Mesendoderm (in vitro differentiated cells): ENCODE results near the gene SULT4A1.

Experiments
- DNase-seq: peaks from one replicate; pipeline ENCODE4 v3.0.0; 2013
- H2AK5ac ChIP-seq: 2 replicates; pipeline ENCODE4 v1.6.1; 2013; ENCODE audit warnings: low read length, inconsistent platforms
- H2BK120ac ChIP-seq: 2 replicates; pipeline ENCODE4 v1.6.1; 2013; ENCODE audit warnings: low read depth, mild to moderate bottlenecking, low read length, moderate library complexity, mixed read lengths
- H2BK15ac ChIP-seq: replicated peaks from 2 replicates; pipeline ENCODE4 v1.6.1; 2013; ENCODE audit warnings: low read depth, mild to moderate bottlenecking, moderate library complexity
- H2BK5ac ChIP-seq: 2 replicates; pipeline ENCODE4 v1.6.1; 2013; ENCODE audit warnings: low read length, inconsistent platforms
- H3K18ac ChIP-seq: 2 replicates; pipeline ENCODE4 v1.6.1; 2013; ENCODE audit warnings: mild to moderate bottlenecking, low read length, mixed read lengths
- H3K23ac ChIP-seq: one replicate; pipeline ENCODE4 v1.6.1; 2013; ENCODE audit warnings: low read length
- H3K27ac ChIP-seq: 2 replicates; pipeline ENCODE4 v1.5.1; 2013; ENCODE audit warnings: low read depth, mild to moderate bottlenecking, inconsistent platforms, low read length, moderate library complexity
- H3K27me3 ChIP-seq: 2 replicates; pipeline ENCODE4 v1.6.1; 2013; ENCODE audit warnings: low read length, control low read depth, mild to moderate bottlenecking, inconsistent platforms; ENCODE audit not compliant: insufficient read depth, poor library complexity
- H3K36me3 ChIP-seq: 2 replicates; pipeline ENCODE4 v1.6.1; 2013; ENCODE audit warnings: low read length, inconsistent platforms; ENCODE audit not compliant: control insufficient read depth, insufficient read depth
- H3K4ac ChIP-seq: one replicate; pipeline ENCODE4 v1.6.1; 2013; ENCODE audit warnings: low read depth, mild to moderate bottlenecking, low read length, moderate library complexity
- H3K4me1 ChIP-seq: 2 replicates; pipeline ENCODE4 v1.6.1; 2013; ENCODE audit warnings: low read depth, low read length, inconsistent platforms; ENCODE audit not compliant: control insufficient read depth
- H3K4me2 ChIP-seq: 2 replicates; pipeline ENCODE4 v1.6.1; 2013; ENCODE audit warnings: low read length
- H3K4me3 ChIP-seq: 2 replicates; pipeline ENCODE4 v1.5.1; 2013; ENCODE audit warnings: mild to moderate bottlenecking, low read length
- H3K56ac ChIP-seq: one replicate; pipeline ENCODE4 v1.6.1; 2013; ENCODE audit warnings: low read length
- H3K79me1 ChIP-seq: 2 replicates; pipeline ENCODE4 v1.6.1; 2013; ENCODE audit warnings: low read length, inconsistent platforms
- H3K79me2 ChIP-seq: 2 replicates; pipeline ENCODE4 v1.6.1; 2013; ENCODE audit warnings: mild to moderate bottlenecking, low read length; ENCODE audit not compliant: control insufficient read depth, insufficient read depth
- H3K9ac ChIP-seq: 2 replicates; pipeline ENCODE4 v1.6.1; 2013; ENCODE audit warnings: low read length, inconsistent platforms
- H4K5ac ChIP-seq: one replicate; pipeline ENCODE4 v1.6.1; 2013; ENCODE audit warnings: low read length
- H4K8ac ChIP-seq: one replicate; pipeline ENCODE4 v1.6.1; 2013; ENCODE audit warnings: low read depth, mild to moderate bottlenecking, control low read depth, low read length, moderate library complexity
- WGBS: extraction: QIAGEN DNeasy Blood & Tissue Kit; methylation state at CpG from one replicate; pipeline ENCODE4 v1.1.7; 2013; ENCODE audit warnings: low lambda C conversion rate, missing lambda C conversion rate; ENCODE audit not compliant: insufficient coverage; ENCODE audit errors: extremely low coverage; 5-methylcytosine and 5-hydroxymethylcytosine counted together

Gene SULT4A1

DNA sequence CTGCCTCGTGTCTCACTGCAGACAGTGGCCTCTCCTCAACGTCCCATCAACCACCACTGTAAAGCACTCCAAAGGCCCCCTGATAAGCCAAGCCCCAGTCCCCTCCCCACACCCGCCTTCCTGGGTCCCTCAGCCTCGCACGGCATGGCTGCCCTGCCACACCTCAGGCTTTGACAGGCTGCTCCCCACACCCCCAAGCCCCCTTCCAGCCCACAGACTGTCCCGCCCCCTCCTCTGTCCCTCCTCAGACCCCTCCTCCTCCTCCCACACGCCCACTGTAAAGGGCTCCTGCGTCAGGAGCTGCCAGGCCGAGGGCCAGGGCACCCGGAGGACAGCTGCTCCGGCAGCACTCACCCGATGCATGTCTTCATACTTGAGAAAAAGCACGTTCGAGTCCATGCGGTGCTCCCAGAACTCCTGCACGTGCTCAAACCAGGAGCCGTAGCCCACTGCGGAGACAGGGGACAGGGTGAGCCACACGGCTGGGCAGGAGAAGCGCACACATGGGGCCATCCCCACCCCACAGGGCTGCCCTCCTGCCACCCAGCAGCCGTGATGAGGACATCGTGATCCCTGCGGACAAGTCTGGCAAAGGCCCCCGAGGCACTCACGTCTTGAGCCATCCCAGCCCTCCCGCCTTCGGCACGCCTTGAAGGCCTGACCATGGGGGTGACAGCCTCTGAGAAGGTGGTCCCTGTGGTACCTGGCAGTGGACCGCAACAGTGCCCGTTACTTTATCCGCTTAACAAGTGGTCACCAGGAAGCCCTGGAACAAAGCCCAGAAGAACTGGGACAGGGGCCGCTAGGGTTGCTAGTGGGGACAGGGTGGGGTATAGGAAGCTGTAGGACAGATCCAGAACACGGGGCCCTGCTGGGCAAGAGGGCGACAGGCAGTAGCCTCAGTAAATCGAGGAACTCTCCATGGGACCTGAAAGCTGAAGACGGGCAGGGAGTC is 28.8 kb downstream of the SULT4A1 start:
- no peaks in the 10 kb centered on the region for H3K4me1 ChIP-seq
- no peak overlapping the region for H4K5ac ChIP-seq
- H3K23ac ChIP-seq = no peak overlapping the region
- no peak overlapping the region for H3K56ac ChIP-seq
- H3K9ac ChIP-seq = no peak overlapping the region
- DNase-seq = no peak
- no peaks in the 10 kb centered on the region for H3K36me3 ChIP-seq
- no peak overlapping the region for H2AK5ac ChIP-seq
- no peak overlapping the region for H2BK15ac ChIP-seq
- no peak overlapping the region for H2BK120ac ChIP-seq
- no peak overlapping the region for H2BK5ac ChIP-seq
- no peaks in the 10 kb centered on the region for H3K79me2 ChIP-seq
- H3K79me1 ChIP-seq = no peaks in the 10 kb centered on the region
- H4K8ac ChIP-seq = no peak overlapping the region
- no peak overlapping the region for H3K4me2 ChIP-seq
- no peaks in the 10 kb centered on the region for H3K27me3 ChIP-seq
- no CpG with 5 or more reads among the region's 36 CpGs for WGBS
- H3K4me3 ChIP-seq = no peak overlapping the region
- H3K4ac ChIP-seq = no peak overlapping the region
- no peak overlapping the region for H3K18ac ChIP-seq
- H3K27ac ChIP-seq = no peak overlapping the region

DNA sequence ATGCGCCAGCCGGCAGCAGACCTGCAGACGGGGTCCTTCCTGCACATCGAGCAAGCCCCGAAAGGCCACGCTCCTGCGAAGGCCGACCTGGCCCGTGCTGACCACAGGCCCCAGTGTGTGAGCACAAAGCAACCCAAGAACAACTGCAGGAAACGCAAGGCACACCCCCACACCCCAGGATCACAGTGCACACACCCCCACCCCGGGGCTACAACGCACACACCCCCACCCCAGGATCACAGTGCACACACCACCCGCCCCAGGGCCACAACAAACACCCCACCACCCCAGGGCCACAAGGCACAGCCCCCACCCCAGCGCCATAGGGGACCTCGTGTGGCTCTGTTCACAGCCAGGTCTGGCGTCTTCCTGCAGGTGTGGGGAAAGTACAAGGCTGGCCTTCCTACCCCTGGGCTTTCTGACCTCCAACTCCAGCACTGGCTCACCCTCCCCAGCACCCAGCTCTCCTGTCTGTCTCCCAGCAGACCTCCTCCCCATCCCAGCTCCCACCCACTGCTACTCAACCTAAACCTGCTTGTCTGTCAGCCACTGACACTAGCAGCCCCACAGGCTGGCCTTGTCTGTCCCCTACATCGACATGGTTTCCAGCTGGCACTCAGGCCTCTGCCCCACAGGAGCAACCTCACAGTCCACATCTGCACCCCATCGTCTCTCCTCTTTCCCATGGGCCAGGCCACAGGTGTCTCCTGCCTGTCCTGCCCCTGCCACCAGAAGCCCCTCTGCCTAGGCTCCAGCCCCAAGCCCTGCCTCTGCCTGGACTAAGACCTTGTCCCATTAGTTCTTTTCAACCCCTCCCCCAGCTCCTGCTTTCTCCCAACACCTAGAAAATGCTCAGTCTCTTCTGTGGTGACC is 29.7 kb downstream of the SULT4A1 start:
- Histone ChIP-seq H2BK5ac (no peak overlapping the region), H3K27me3 (no peaks in the 10 kb centered on the region), H3K79me2 (no peaks in the 10 kb centered on the region), H3K9ac (no peak overlapping the region), H2AK5ac (no peak overlapping the region), H4K8ac (no peak overlapping the region), H3K4ac (no peak overlapping the region), H3K4me3 (no peak overlapping the region), H3K56ac (no peak overlapping the region), H3K18ac (no peak overlapping the region), H4K5ac (no peak overlapping the region), H3K79me1 (no peaks in the 10 kb centered on the region), H3K27ac (no peak overlapping the region), H3K23ac (no peak overlapping the region), H3K36me3 (no peaks in the 10 kb centered on the region), H3K4me2 (no peak overlapping the region), H2BK15ac (no peak overlapping the region), H3K4me1 (no peaks in the 10 kb centered on the region), H2BK120ac (no peak overlapping the region)
- WGBS = no CpG with 5 or more reads among the region's 18 CpGs
- no peak for DNase-seq

DNA sequence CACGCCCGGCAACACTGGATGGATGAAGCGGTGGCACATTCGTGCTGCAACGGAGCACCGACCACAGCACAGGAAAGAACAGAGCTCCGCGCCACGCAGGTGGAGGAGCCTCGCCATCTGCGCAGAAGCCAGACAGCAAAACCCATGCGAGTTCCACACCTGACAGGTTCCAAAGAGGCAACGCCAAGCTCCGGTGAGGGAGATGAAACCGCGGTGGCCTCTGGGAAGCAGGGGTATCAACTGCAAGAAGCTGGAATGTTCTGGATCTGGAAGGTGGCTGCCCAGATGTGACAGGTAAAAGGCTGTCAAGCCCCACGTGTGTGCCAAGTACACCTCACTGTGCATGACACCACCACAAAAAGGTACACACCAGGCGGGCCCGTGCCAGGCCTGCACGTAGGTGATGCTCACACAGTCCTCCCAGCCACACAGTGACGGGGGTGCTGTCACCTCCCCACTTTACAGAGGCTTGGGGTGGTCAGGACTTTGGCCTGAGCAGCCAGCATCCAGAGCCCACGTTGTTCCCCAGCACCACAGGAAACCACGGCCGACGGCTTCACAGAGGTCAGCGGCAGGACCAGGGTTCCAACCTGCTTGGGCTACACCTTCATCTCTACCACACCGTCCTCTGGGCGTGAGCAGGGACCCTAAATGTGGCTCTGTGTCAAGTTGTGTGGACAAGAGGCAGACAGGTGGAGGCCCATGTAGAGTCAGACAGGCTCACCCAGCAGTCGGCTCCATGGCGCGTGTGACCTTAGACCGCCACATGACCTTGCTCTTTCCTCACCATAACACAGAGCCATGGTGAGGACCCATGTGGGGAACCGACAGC is 30.5 kb downstream of the SULT4A1 start:
- Histone ChIP-seq H3K36me3 (no peaks in the 10 kb centered on the region), H3K4ac (no peak overlapping the region), H3K27ac (no peak overlapping the region), H3K4me1 (no peaks in the 10 kb centered on the region), H3K27me3 (no peaks in the 10 kb centered on the region), H4K8ac (no peak overlapping the region), H3K9ac (no peak overlapping the region), H2BK5ac (no peak overlapping the region), H2AK5ac (no peak overlapping the region), H2BK120ac (no peak overlapping the region), H3K4me3 (no peak overlapping the region), H2BK15ac (no peak overlapping the region), H3K18ac (no peak overlapping the region), H3K23ac (no peak overlapping the region), H3K56ac (no peak overlapping the region), H4K5ac (no peak overlapping the region), H3K79me2 (no peaks in the 10 kb centered on the region), H3K79me1 (no peaks in the 10 kb centered on the region), H3K4me2 (no peak overlapping the region)
- WGBS = no CpG with 5 or more reads among the region's 33 CpGs
- no peak for DNase-seq

DNA sequence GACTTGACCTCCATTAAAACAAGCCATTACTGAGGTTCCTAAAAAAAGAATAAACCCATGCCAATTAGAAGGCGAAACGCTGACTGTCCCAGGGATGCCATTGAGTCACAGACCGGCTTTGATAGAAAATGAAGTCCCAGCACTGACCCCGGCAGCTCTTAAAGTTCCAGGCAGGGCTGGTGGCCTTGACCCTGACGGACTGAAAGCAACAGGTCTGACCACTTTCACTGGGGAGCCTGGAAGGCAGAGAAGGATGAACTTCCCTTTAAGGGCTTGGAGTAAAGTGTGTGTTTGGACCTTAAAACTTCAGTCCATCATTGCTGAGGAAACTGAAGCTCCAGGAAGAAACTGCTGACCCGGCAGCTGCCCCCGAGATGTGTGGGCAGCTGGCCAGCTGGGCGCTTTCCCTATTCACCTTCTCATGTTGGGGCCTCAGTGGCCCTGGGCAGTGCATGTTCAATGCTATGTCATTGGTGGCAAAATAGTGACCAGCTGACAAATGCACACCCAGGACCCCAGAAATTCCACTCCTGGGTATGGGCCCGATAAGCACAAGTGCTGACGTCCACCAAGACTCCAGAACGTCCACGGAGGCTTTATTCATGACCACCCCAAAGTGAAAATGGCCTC is 31.3 kb downstream of the SULT4A1 start:
- Histone ChIP-seq H2BK120ac (no peak overlapping the region), H3K56ac (no peak overlapping the region), H3K23ac (no peak overlapping the region), H3K36me3 (no peaks in the 10 kb centered on the region), H4K8ac (no peak overlapping the region), H3K79me1 (no peaks in the 10 kb centered on the region), H4K5ac (no peak overlapping the region), H2BK15ac (no peak overlapping the region), H3K27ac (no peak overlapping the region), H3K4me2 (no peak overlapping the region), H2AK5ac (no peak overlapping the region), H3K27me3 (no peaks in the 10 kb centered on the region), H3K4me1 (no peaks in the 10 kb centered on the region), H3K79me2 (no peaks in the 10 kb centered on the region), H3K4ac (no peak overlapping the region), H3K18ac (no peak overlapping the region), H2BK5ac (no peak overlapping the region), H3K4me3 (no peak overlapping the region), H3K9ac (no peak overlapping the region)
- WGBS = no CpG with 5 or more reads among the region's 12 CpGs
- DNase-seq = no peak
